ENCODE data around the gene ZBTB11.
"Not testable (repeated sequence)": the region's sequence is repeated elsewhere in the genome, so short reads cannot be mapped to it uniquely, and the experiment has no call there.

ZBTB11 gene

DNA sequence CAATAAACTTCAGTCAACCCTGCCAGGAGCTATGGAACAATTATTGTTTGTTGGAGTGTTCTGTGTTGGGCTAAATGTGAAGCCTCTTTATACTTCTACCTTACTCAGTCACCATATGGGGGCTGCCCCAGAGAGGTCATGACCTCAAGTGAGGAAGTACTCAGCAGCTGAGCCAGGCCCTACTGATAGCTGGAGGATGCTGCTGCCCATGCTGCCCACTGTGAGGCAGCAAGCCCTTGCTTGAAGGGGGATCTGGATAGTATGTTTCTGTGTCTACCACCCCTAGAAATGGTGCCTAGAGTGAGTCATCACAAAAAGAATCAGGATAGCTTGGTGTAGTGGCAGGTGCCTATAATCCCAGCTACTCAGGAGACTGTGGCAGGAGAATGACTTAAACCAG, 14.0 kb upstream of the ZBTB11 start:
- DNase-seq (ENCODE audit: insufficient read length, low spot score), result no peak
- FAIRE-seq, result no peak
- peak; percentile 61 for TF ChIP-seq SPI1 (IDR thresholded peaks at IDR 0.05; ENCODE audit: low read depth, low read length)
- no peak for TF ChIP-seq POLR2A (IDR thresholded peaks at IDR 0.05; ENCODE audit: low read depth, low read length)

DNA sequence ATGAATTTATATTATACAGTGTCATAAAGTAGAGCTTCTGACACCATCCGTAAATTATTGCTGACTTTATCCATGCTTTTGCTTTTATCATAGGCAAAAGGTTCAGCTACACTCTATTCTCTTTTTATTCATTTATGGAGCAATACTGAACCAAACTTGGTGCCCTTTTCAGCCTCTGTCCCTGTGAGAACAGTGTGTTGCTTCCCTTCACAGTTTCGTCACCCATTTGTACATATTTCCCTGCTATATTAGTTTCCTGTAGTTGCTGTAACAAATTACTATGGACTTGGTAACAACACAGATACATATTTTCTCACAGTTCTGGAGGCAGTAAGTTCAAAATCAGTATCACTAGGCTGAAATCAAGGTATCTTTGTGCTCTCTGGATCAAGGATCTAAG, 12.4 kb upstream of the ZBTB11 start:
- DNase-seq (ENCODE audit: insufficient read length, low spot score) (no peak), FAIRE-seq (no peak)
- no peak for TF ChIP-seq POLR2A (IDR thresholded peaks at IDR 0.05; ENCODE audit: low read depth, low read length)
- no peak for TF ChIP-seq SPI1 (IDR thresholded peaks at IDR 0.05; ENCODE audit: low read depth, low read length)
- no peak for TF ChIP-seq POU2F2 (IDR thresholded peaks at IDR 0.05; ENCODE audit: low read depth, low read length)
- TF ChIP-seq TAF1 (IDR thresholded peaks at IDR 0.05; ENCODE audit: low read depth, low read length), result no peak
- no peak for TF ChIP-seq PAX5 (IDR thresholded peaks at IDR 0.05; ENCODE audit: insufficient read depth, low read length, severe bottlenecking)
- no peak for TF ChIP-seq POLR2AphosphoS5 (IDR thresholded peaks at IDR 0.05; ENCODE audit: low read depth, low read length)

DNA sequence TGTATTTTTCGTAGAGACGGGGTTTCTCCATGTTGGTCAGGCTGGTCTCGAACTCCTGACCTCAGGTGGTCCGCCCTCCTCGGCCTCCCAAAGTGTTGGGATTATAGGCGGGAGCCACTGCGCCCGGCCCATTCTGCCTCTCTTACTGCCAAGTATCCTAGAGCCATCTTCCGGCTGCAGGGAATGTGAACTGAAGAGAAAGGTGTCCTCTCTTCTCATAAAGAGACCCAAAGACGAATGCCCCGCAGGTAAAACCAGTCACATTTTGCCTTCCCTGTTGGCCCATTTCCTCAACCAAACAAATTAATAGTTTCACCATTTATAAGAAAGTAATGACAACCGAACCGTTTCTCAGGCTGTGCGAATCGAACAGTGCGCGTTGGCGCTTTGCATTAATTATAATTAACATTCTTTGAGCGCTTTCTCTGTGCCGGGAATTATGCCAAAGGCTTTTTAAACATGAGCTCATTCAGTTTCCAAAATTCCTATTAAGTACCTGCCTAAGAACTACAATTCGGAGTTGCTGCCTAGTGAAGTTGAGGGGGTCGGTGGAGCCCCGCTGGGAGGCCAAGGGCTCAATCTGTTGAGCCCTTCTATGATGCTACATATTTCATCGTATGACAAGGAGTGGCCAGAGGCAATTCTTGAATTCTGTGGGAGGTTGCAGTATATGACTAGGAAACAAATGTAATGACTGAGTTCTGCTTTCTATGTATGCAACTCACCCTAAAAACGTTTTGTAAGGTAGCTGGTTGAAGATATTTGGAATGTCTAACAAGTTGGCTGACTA, 10.4 kb upstream of the ZBTB11 start:
- TF ChIP-seq POU2F2 (IDR thresholded peaks at IDR 0.05; ENCODE audit: low read depth, low read length) (no peak), PAX5 (IDR thresholded peaks at IDR 0.05; ENCODE audit: insufficient read depth, low read length, severe bottlenecking) (no peak), POLR2A (IDR thresholded peaks at IDR 0.05; ENCODE audit: low read depth, low read length) (no peak), TAF1 (IDR thresholded peaks at IDR 0.05; ENCODE audit: low read depth, low read length) (no peak), SPI1 (IDR thresholded peaks at IDR 0.05; ENCODE audit: low read depth, low read length) (no peak), POLR2AphosphoS5 (IDR thresholded peaks at IDR 0.05; ENCODE audit: low read depth, low read length) (no peak)
- DNase-seq (ENCODE audit: insufficient read length, low spot score), result no peak
- FAIRE-seq, result no peak

DNA sequence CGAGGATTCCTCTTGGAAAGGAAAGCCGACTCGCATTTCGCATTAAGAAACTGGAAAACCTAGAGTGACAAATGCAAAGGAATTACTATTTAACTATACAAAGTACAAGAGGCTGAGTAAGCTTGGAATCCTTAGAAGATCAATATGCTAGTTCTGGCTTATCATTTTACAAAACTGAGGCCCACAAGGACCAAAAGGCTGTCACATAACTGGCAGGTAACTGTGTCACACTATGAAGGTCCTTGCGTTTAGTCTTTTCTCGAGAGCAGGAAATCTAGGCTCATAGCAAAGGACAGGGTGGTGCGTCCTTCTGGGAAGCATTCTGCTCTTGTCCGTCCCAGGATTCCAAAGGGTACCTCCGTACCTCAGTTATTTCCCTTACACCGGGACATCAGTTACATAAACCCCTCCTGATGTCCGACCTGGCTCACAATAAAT, 9.0 kb upstream of the ZBTB11 start:
- peak; percentile 31 for FAIRE-seq
- no peak for TF ChIP-seq TAF1 (IDR thresholded peaks at IDR 0.05; ENCODE audit: low read depth, low read length)
- no peak for TF ChIP-seq SPI1 (IDR thresholded peaks at IDR 0.05; ENCODE audit: low read depth, low read length)
- no peak for TF ChIP-seq PAX5 (IDR thresholded peaks at IDR 0.05; ENCODE audit: insufficient read depth, low read length, severe bottlenecking)
- TF ChIP-seq POLR2AphosphoS5 (IDR thresholded peaks at IDR 0.05; ENCODE audit: low read depth, low read length), result no peak
- no peak for TF ChIP-seq POU2F2 (IDR thresholded peaks at IDR 0.05; ENCODE audit: low read depth, low read length)
- no peak for TF ChIP-seq POLR2A (IDR thresholded peaks at IDR 0.05; ENCODE audit: low read depth, low read length)
- no peak for DNase-seq (ENCODE audit: insufficient read length, low spot score)

DNA sequence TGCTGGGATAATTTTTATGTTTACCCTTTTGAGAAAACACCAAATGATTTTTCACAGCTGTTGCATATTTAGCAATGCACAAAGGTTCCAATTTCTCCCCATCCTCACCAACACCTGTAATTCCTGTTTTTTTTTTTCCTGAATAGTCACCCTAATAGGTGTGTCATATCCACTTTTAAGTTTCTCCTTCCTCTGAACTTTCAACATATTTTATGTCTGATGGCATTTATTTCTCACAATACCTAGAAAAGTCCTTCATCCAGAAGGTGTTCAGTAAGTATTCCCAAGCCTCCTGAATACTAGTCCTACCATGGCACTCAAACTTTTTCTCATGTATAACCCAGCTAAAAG, 8.1 kb upstream of the ZBTB11 start:
- TF ChIP-seq SPI1 (IDR thresholded peaks at IDR 0.05; ENCODE audit: low read depth, low read length) (no peak), POLR2A (IDR thresholded peaks at IDR 0.05; ENCODE audit: low read depth, low read length) (no peak), POU2F2 (IDR thresholded peaks at IDR 0.05; ENCODE audit: low read depth, low read length) (no peak), TAF1 (IDR thresholded peaks at IDR 0.05; ENCODE audit: low read depth, low read length) (no peak)
- DNase-seq (ENCODE audit: insufficient read length, low spot score), result no peak
- FAIRE-seq, result no peak

DNA sequence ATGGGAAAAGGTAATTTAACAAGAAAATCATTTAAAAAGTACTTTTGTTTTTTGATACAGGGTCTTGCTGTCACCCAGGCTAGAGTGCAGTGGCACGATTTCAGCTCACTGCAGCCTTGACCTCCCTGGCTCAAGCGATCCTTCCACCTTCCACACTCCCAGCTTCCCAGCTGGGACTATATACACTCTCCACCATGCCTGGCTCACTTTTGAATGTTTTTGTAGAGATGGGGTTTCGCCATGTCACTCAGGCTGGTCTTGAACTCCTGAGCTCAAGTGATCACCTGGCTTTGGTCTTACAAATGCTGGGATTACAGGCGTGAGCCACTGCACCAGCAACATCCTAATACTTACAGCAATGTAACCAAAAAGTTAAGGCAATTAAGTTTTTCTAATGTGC, 3.5 kb upstream of the ZBTB11 start:
- DNase-seq (ENCODE audit: insufficient read length, low spot score) (no peak), FAIRE-seq (no peak)
- peak; percentile 53; the same call in 1 of the 2 replicates for TF ChIP-seq POLR2AphosphoS5 (IDR thresholded peaks at IDR 0.05; ENCODE audit: low read depth, low read length)
- no peak for TF ChIP-seq POU2F2 (IDR thresholded peaks at IDR 0.05; ENCODE audit: low read depth, low read length)
- no peak for TF ChIP-seq PAX5 (IDR thresholded peaks at IDR 0.05; ENCODE audit: insufficient read depth, low read length, severe bottlenecking)

DNA sequence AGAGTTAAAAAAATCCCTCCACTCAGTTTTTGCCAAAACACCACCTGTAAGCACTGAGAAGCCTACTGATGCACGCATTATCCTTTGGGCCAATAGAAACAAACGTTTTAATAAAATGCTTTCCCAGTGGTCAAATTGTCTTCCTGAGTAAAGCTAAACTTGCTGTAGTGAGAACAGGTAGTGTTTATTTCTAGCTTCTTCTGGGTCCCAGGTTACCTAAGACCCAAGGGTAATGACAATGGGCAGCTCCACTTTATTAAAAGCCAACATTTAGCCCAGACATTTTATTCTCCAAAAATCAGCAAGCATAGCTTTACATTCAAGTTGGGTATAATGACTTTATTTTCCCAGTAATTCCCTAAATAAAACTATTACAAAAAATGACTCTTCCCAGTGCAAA, 1.9 kb upstream of the ZBTB11 start:
- not testable (repeated sequence) for DNase-seq (ENCODE audit: insufficient read length, low spot score)
- peak; percentile 56 for FAIRE-seq

DNA sequence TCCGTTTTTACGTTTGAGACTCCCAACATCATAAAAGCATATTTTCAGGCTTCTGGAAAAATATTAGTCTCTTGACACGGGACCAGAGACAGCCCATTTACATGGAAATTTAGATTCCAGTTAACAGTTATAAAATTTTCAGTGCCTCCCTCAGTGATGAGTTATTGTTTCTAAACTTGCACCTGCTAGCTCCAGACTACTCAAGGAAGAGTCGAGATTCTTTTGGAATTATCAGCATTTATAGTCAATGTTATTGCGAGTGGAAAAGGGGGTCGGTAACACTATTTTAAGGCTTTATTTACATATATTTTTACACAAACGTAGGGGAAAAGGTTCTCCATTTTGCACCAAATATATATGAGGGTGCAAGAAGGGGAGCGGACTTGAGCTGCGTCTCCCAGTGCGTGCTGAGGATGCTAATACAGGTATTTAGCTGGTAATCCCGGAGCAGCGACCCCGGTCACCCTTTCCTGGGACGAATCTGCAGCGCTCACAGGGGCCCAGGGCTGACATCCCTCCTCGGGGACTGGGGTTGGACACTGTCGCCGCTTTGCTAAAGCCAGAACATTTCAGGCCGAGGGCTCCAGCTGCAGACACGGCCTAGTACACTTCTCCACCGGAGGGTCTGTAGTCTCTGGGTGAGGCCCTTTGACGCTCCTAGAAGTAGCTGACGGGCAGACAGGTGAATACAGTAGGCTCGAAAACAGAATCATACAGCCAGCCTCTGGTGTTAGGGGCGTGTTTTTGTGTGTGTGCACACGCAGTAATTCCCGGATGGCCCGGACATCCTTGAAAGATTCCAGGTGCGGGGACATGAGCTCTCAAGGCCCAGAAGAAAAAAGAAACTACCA, 729 bp upstream of the ZBTB11 start:
- TF ChIP-seq TAF1 (IDR thresholded peaks at IDR 0.05; ENCODE audit: low read depth, low read length) (no peak), POLR2AphosphoS5 (IDR thresholded peaks at IDR 0.05; ENCODE audit: low read depth, low read length) (peak; percentile 71; the same call in 1 of the 2 replicates)
- FAIRE-seq, result no peak
- DNase-seq (ENCODE audit: insufficient read length, low spot score), result no peak

DNA sequence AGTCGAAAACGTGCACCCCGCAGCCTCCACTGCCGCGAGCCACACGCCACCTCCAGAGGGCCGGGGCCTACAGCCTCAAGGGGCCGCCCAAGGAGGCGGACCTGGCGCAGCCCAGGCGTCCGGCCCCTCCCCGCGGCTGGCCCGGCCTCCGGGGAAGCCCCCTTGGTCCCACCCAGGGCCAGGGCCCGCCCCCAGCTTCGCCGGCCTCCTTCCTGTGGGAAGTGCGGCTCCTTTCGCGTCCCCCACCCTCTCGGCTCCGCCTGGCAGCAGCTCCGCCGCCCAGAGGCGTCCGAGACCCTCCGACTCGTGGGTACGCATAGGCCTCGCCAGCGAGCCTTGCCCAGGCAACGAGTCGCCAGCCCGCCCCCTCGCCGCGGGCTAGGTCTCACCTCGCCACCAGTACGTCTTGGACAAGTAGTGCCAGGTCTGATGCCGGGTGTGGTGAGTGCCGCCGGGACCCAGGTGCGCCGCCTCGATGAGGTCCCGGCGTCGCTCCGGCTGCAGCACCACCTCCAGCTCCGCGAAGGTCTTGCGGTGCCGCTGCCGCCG, 642 bp downstream of the ZBTB11 start:
- DNase-seq (ENCODE audit: insufficient read length, low spot score) (peak; percentile 86), FAIRE-seq (peak; percentile 86)
- TF ChIP-seq POU2F2 (IDR thresholded peaks at IDR 0.05; ENCODE audit: low read depth, low read length) (peak; percentile 44; the same call in 1 of the 2 replicates), POLR2AphosphoS5 (IDR thresholded peaks at IDR 0.05; ENCODE audit: low read depth, low read length) (peak; percentile 56; the same call in 1 of the 2 replicates), POLR2A (IDR thresholded peaks at IDR 0.05; ENCODE audit: low read depth, low read length) (peak; percentile 61; the same call in 1 of the 2 replicates), SPI1 (IDR thresholded peaks at IDR 0.05; ENCODE audit: low read depth, low read length) (0 out of 2 replicates have a peak, but pooled peaks have one; percentile 10), TAF1 (IDR thresholded peaks at IDR 0.05; ENCODE audit: low read depth, low read length) (peak; percentile 52), PAX5 (IDR thresholded peaks at IDR 0.05; ENCODE audit: insufficient read depth, low read length, severe bottlenecking) (peak; percentile 31)

DNA sequence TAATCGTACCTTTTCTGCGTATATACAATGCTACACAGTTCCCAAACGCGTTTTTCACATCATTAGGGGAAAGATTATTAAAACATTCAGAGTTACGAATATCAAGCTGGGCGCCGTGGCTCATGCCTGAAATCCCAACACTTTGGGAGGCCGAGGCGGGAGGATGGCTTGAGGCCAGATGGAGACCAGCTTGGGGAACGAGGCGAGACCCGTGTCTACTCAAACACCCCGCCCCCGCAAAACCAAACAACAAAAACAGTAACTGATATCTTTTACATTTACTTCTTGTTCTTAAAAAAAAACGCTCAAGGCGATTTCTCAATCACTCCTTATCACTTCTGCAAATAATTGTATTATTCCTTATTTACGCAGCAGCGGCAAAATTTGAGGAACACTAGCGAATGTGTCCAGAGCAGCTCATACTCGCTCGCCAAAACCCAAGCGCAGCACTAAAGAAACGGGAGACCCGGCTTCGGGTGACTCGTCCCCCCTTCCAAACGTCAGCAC, 1.2 kb downstream of the ZBTB11 start:
- 0 out of 2 replicates have a peak, but pooled peaks have one; percentile 58 for TF ChIP-seq POLR2A (IDR thresholded peaks at IDR 0.05; ENCODE audit: low read depth, low read length)
- TF ChIP-seq TAF1 (IDR thresholded peaks at IDR 0.05; ENCODE audit: low read depth, low read length), result no peak
- no peak for DNase-seq (ENCODE audit: insufficient read length, low spot score)
- FAIRE-seq, result no peak

Measured in GM12891 (cell line).